ENCODE data around the gene VWCE.

Gene VWCE

DNA sequence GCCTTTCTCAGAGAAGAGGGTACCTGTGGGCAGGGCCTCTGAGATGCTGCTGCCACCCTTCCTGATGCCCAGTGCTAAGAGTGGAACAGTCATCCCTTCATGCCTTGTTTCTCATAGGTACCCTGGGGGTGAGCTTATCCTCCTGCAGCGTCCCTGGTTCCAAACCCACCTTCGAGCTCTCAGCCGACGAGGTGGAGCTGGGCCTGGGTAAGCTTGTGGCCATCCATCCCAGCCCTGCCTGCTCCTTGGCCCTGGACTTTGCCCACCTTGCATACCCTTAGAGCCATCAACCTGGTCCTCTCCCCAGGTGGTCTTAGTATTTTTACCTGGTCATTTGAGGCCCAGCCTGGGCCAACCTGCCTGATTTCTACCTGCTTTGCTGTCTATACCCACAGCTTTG, 46.6 kb upstream of the VWCE start:
- H3K36me3 ChIP-seq (replicated peaks; ENCODE audit: low read depth, low read length): peaks cover 29% of the 10 kb centered on the region
- no peak overlapping the region for H3K9ac ChIP-seq (ENCODE audit: low read length)
- H2AFZ ChIP-seq (ENCODE audit: low read depth, low read length): no peak overlapping the region
- no peak overlapping the region for H3K4me3 ChIP-seq (ENCODE audit: low read length)
- TF ChIP-seq, protein P1, sequence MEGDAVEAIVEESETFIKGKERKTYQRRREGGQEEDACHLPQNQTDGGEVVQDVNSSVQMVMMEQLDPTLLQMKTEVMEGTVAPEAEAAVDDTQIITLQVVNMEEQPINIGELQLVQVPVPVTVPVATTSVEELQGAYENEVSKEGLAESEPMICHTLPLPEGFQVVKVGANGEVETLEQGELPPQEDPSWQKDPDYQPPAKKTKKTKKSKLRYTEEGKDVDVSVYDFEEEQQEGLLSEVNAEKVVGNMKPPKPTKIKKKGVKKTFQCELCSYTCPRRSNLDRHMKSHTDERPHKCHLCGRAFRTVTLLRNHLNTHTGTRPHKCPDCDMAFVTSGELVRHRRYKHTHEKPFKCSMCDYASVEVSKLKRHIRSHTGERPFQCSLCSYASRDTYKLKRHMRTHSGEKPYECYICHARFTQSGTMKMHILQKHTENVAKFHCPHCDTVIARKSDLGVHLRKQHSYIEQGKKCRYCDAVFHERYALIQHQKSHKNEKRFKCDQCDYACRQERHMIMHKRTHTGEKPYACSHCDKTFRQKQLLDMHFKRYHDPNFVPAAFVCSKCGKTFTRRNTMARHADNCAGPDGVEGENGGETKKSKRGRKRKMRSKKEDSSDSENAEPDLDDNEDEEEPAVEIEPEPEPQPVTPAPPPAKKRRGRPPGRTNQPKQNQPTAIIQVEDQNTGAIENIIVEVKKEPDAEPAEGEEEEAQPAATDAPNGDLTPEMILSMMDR (IDR thresholded peaks at IDR 0.05; ENCODE audit: low read depth, low read length): no peak
- TF ChIP-seq EZH2phosphoT487 (IDR thresholded peaks at IDR 0.05; ENCODE audit: low read depth): no peak
- H4K20me1 ChIP-seq (ENCODE audit: insufficient read depth, low read length): no peaks in the 10 kb centered on the region
- H3K27me3 ChIP-seq (ENCODE audit: low read depth, low read length): no peaks in the 10 kb centered on the region
- no peaks in the 10 kb centered on the region for H3K9me3 ChIP-seq (ENCODE audit: insufficient read depth, low read length)
- H3K4me1 ChIP-seq (ENCODE audit: low read length): peaks cover 8% of the 10 kb centered on the region; the same call in 1 of the 2 replicates
- H3K79me2 ChIP-seq (ENCODE audit: low read length): no peaks in the 10 kb centered on the region
- no peak overlapping the region for H3K4me2 ChIP-seq (ENCODE audit: low read length)
- H3K27ac ChIP-seq (ENCODE audit: low read length): no peak overlapping the region

DNA sequence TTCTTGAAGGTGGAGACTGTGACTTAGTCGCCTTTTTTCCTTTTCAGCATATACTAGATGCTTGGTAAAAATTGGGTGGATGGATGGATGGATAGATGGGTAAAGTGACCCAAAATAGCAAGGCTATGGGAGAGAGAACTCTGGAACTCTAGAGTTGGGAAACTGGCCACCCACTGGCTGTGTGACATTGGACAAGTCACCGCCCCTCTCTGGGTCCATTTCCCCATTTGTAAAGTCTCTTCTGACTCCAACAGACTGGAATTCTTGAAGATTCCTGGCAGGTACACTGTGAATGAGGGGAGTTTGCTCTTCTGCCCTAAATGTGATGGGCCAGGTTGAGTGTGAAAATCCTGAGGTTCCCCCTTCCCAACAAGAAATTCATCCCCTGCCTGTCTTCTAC, 45.9 kb upstream of the VWCE start:
- no peak for TF ChIP-seq EZH2phosphoT487 (IDR thresholded peaks at IDR 0.05; ENCODE audit: low read depth)
- peaks cover 15% of the 10 kb centered on the region for H3K4me1 ChIP-seq (ENCODE audit: low read length)

DNA sequence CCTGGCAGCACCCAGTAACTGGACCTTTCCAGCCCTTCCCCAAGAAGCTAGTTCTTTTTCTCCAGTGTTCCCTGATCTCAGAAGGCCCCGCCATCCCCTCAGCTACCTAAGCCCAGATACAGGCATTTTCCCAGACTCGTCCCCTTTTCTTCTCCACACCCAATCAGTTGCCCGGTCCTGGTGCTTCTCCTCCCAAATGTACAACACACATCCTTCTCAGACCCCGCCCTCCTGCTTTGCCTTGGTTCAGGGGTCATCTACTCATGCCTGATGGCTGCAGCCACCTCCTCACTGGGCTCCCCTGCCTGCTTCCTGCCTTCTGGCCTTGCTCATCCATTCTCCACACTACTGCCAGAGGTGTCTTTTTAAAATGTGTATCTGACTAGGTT, 44.4 kb upstream of the VWCE start:
- Histone ChIP-seq H3K9me3 (ENCODE audit: insufficient read depth, low read length) (no peaks in the 10 kb centered on the region), H2AFZ (ENCODE audit: low read depth, low read length) (no peak overlapping the region), H3K79me2 (ENCODE audit: low read length) (no peaks in the 10 kb centered on the region), H3K4me1 (ENCODE audit: low read length) (peaks cover 17% of the 10 kb centered on the region), H3K27ac (ENCODE audit: low read length) (no peak overlapping the region), H3K36me3 (replicated peaks; ENCODE audit: low read depth, low read length) (peaks cover 13% of the 10 kb centered on the region), H3K4me2 (ENCODE audit: low read length) (no peak overlapping the region), H3K9ac (ENCODE audit: low read length) (no peak overlapping the region), H4K20me1 (ENCODE audit: insufficient read depth, low read length) (no peaks in the 10 kb centered on the region), H3K4me3 (ENCODE audit: low read length) (no peak overlapping the region), H3K27me3 (ENCODE audit: low read depth, low read length) (no peaks in the 10 kb centered on the region)
- TF ChIP-seq EZH2phosphoT487 (IDR thresholded peaks at IDR 0.05; ENCODE audit: low read depth): no peak
- TF ChIP-seq, protein P1 (IDR thresholded peaks at IDR 0.05; ENCODE audit: low read depth, low read length): no peak

More for the DNA sequence above, 45.9 kb upstream of the VWCE start:
- Histone ChIP-seq H2AFZ (ENCODE audit: low read depth, low read length) (no peak overlapping the region), H3K36me3 (replicated peaks; ENCODE audit: low read depth, low read length) (peaks cover 22% of the 10 kb centered on the region), H3K79me2 (ENCODE audit: low read length) (no peaks in the 10 kb centered on the region), H4K20me1 (ENCODE audit: insufficient read depth, low read length) (no peaks in the 10 kb centered on the region), H3K9me3 (ENCODE audit: insufficient read depth, low read length) (no peaks in the 10 kb centered on the region), H3K9ac (ENCODE audit: low read length) (no peak overlapping the region), H3K27ac (ENCODE audit: low read length) (no peak overlapping the region), H3K27me3 (ENCODE audit: low read depth, low read length) (no peaks in the 10 kb centered on the region), H3K4me3 (ENCODE audit: low read length) (no peak overlapping the region), H3K4me2 (ENCODE audit: low read length) (no peak overlapping the region)

DNA sequence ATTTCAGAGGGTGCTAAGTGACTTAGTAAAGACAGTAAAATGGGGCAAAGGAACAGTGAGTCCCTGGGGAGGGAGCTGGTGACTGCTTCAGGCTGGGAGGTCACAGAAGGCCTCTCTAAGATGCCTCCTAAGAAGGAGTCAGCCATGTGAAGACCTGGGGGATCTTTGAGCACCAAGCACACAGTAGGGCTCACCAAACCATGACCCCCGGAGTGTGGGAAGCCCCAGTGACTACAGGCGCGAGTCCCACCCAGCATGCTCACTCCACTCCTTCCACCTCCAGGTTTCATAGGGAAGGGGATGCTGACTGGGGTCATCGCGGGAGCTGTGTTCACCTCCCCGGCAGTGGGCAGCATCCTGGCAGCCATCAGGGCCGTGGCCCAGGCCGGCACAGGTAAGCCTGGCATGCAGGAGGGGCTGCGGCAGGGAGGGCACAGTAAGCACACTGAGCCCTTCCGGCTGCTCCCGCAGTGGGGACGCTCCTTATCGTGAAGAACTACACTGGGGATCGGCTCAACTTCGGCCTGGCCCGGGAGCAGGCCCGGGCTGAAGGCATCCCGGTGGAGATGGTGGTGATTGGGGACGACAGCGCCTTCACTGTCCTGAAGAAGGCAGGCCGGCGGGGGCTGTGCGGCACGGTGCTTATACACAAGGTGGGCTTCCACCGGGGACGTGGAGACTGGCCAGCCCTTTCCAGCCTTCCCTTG, 43.8 kb upstream of the VWCE start:
- Histone ChIP-seq H3K36me3 (replicated peaks; ENCODE audit: low read depth, low read length) (peaks cover 12% of the 10 kb centered on the region), H3K9me3 (ENCODE audit: insufficient read depth, low read length) (no peaks in the 10 kb centered on the region), H2AFZ (ENCODE audit: low read depth, low read length) (no peak overlapping the region), H3K4me2 (ENCODE audit: low read length) (no peak overlapping the region), H3K79me2 (ENCODE audit: low read length) (peaks cover 2% of the 10 kb centered on the region; the same call in 1 of the 2 replicates), H3K27me3 (ENCODE audit: low read depth, low read length) (no peaks in the 10 kb centered on the region), H3K4me3 (ENCODE audit: low read length) (no peak overlapping the region), H4K20me1 (ENCODE audit: insufficient read depth, low read length) (no peaks in the 10 kb centered on the region), H3K27ac (ENCODE audit: low read length) (no peak overlapping the region), H3K9ac (ENCODE audit: low read length) (no peak overlapping the region), H3K4me1 (ENCODE audit: low read length) (peaks cover 19% of the 10 kb centered on the region)
- TF ChIP-seq, protein P1 (IDR thresholded peaks at IDR 0.05; ENCODE audit: low read depth, low read length): no peak
- no peak for TF ChIP-seq EZH2phosphoT487 (IDR thresholded peaks at IDR 0.05; ENCODE audit: low read depth)

Data from OCI-LY3 (cell line).